Measurements from ENCODE around the gene SLCO3A1. TPM values are rescaled to one million over a fixed set of nuclear protein-coding genes. Genes with fewer than 3 reads are reported as not detected.

SLCO3A1 gene
- total and polyA plus RNA-seq, 12 donors = 33.9 to 57.2 (median 46.4) TPM

DNA sequence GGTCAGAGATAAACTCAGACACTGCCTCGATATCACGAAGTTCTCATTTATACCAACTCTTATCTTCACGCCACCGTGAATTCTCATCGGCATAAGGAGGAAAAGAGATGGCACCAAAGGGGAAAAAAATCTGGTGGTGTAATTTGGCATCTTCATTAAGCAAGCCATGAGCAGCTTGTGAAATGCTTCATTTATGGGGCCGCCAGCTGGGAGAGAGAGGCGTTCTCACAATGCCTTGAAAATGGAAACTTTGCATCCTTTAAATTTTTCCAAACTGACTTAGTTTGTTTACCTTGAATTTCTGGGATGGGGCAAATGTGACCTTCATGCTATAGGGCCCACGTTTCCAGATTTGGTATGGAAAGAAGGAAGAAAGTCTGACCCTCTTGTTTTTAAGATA, 297.7 kb downstream of the SLCO3A1 start:
- H3K27ac ChIP-seq = no peak overlapping the region
- no peaks in the 10 kb centered on the region for H3K9me3 ChIP-seq
- intact Hi-C loops (cut with DNase I) = no loop called here
- DNase-seq (no peak), ATAC-seq (no peak)
- no peaks in the 10 kb centered on the region for H3K27me3 ChIP-seq
- no peaks in the 10 kb centered on the region for H3K4me1 ChIP-seq
- TF ChIP-seq, protein P1, sequence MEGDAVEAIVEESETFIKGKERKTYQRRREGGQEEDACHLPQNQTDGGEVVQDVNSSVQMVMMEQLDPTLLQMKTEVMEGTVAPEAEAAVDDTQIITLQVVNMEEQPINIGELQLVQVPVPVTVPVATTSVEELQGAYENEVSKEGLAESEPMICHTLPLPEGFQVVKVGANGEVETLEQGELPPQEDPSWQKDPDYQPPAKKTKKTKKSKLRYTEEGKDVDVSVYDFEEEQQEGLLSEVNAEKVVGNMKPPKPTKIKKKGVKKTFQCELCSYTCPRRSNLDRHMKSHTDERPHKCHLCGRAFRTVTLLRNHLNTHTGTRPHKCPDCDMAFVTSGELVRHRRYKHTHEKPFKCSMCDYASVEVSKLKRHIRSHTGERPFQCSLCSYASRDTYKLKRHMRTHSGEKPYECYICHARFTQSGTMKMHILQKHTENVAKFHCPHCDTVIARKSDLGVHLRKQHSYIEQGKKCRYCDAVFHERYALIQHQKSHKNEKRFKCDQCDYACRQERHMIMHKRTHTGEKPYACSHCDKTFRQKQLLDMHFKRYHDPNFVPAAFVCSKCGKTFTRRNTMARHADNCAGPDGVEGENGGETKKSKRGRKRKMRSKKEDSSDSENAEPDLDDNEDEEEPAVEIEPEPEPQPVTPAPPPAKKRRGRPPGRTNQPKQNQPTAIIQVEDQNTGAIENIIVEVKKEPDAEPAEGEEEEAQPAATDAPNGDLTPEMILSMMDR (IDR thresholded peaks at IDR 0.05) = no peak
- H3K4me3 ChIP-seq = no peak overlapping the region
- peaks cover 0 to 96% (median 29%) of the 10 kb centered on the region in 9 donors for H3K36me3 ChIP-seq
- 88 to 94% methylated on average over 8 of the region's 8 CpGs for WGBS, 2 donors

DNA sequence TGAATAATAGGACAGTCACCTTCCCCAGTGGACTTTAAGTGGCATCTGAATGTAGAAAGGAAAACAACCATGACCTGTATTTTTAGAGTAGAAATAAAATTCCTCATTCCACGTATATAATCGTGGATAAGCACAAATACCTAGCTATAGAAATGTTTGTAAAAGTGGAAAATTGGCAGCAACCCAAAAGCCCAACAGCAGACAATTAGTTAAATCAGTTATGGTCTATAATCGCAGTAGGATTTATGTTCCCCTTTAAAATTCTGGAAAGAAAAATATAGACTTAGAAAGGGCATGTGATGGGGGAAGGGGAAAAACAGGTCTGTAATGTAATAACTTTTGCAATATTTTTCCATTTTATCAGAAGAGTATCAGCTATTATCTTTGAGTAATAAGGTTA, 298.2 kb downstream of the SLCO3A1 start:
- Histone ChIP-seq H3K9me3 (no peaks in the 10 kb centered on the region), H3K4me3 (no peak overlapping the region), H3K27me3 (no peaks in the 10 kb centered on the region), H3K36me3 (peaks cover 0 to 97% (median 29%) of the 10 kb centered on the region in 9 donors), H3K4me1 (no peaks in the 10 kb centered on the region), H3K27ac (no peak overlapping the region)
- TF ChIP-seq, protein P1 (IDR thresholded peaks at IDR 0.05) = no peak
- DNase-seq (no peak), ATAC-seq (no peak)
- intact Hi-C loops (cut with DNase I) = no loop called here
- WGBS, 2 donors = 54 to 65% methylated on average over 3 of the region's 3 CpGs

DNA sequence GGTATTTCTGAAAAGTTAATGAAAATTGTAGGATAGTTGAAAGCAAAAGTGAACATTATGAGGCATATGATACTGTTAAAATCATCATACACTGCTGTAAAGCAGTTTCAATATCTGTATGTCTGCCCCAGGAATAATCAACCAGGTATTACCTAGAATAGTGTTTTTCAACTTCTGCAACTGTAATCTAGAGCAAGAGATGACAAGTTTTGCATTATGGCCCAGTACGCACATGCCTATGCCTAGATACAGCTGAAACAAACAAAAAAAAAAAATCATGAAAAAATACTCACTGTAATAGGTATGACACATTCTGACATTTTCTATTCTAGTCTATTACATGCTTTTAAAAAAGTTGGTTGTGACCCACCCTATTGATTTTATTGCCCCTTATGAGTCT, 299.5 kb downstream of the SLCO3A1 start:
- Histone ChIP-seq H3K4me3 (no peak overlapping the region), H3K9me3 (no peaks in the 10 kb centered on the region), H3K27ac (no peak overlapping the region), H3K36me3 (peaks cover 0 to 97% (median 26%) of the 10 kb centered on the region in 9 donors), H3K27me3 (no peaks in the 10 kb centered on the region), H3K4me1 (no peaks in the 10 kb centered on the region)
- intact Hi-C loops (cut with DNase I) = no loop called here
- DNase-seq (no peak), ATAC-seq (no peak)
- 90 to 98% methylated on average over 1 of the region's 1 CpG for WGBS, 2 donors
- TF ChIP-seq, protein P1 (IDR thresholded peaks at IDR 0.05) = no peak

DNA sequence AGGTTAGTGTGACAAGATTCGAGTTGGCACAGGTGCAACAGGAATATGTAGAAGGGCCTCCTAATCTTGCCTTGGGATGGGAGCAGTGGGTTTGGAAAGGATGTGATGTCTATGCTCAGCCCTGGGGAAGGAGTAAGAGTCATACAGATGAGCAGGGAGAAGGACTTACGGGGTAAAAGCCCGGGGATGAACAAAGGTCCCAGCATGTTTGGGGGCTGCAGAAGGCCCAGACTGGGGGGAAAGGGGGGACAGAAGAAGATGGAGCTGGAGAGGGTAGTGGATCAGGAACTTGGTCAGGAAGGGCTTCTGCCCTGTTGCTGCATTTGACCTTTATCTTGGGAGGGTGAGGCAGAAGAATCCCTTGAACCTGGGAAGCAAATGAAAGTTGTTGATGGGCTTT, 300.1 kb downstream of the SLCO3A1 start:
- no peaks in the 10 kb centered on the region for H3K4me1 ChIP-seq
- whole genome bisulfite sequencing, 2 donors = 85 to 93% methylated on average over 3 of the region's 3 CpGs
- intact Hi-C loops (cut with DNase I) = no loop called here
- H3K27ac ChIP-seq = no peak overlapping the region
- no peaks in the 10 kb centered on the region for H3K9me3 ChIP-seq
- H3K36me3 ChIP-seq = peaks cover 0 to 94% (median 20%) of the 10 kb centered on the region in 9 donors
- TF ChIP-seq, protein P1 (IDR thresholded peaks at IDR 0.05) = no peak
- DNase-seq (no peak), ATAC-seq (no peak)
- no peaks in the 10 kb centered on the region for H3K27me3 ChIP-seq
- H3K4me3 ChIP-seq = no peak overlapping the region

Measured in heart right ventricle (tissue), 16 donors.